HG02623 (cell line): Measurements from ENCODE around the gene SMIM12.

Source experiments
- ATAC-seq: cut with Tn5 transposase; IDR thresholded peaks from one replicate; pipeline ENCODE4 v1.9.1; 2021; ENCODE audit warnings: moderate library complexity; ENCODE audit not compliant: unreplicated experiment

Gene SMIM12

DNA sequence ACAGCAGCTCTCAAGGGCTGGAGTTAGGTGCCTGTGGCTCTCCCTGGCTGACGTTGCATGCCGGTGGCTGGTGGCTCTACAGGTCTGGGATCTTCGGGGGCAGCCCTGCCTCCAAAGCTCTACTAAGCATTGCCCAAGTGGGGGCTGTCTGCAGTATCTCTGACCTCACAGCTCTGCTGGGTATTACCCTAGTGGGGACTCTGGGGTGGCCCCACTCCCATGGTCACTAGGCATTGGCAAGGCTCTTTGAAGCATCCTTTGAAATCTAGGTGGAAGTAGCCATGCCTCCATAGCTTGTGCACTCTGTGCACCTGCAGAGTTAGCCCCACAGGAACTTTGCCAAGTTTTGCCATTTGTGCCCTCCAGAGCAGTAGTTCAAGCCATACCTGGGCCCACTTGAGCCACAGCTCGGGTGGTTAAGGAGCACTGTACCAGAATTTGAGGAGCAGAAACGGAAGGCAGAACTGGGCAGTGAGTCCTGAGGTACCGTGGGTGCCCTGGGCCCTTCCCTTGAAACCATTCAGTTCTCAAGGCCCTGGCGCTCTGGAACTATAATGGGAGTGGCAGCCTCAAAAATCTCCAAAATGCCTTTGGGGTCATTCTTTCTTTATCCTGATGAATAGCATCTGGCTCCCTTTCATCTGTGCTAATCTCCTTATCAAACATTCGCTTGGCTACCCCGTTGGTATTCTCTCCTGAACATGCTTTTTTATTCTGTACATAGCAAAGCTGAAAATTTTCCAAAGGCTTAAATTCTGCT is 51.3 kb downstream of the SMIM12 start:
- no peak for ATAC-seq

DNA sequence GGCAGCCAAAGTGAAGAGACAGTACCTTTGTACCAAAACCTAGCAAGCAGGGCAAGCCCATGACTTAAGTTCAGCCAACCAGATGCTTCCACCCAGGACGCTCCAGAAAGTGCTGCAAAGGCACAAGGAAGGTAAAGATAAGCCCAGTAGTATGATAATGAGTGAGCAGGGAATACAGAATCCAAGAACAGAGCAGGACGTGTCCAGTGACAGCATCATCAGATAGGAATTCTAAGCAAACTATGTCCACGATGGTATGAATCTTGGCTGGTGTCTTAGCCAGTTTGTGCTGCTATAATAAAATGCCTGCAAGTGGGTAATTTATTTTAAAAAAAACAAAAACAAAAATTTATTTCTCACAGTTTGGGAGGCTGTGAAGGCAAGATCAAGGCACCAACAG is 53.2 kb downstream of the SMIM12 start:
- no peak for ATAC-seq

DNA sequence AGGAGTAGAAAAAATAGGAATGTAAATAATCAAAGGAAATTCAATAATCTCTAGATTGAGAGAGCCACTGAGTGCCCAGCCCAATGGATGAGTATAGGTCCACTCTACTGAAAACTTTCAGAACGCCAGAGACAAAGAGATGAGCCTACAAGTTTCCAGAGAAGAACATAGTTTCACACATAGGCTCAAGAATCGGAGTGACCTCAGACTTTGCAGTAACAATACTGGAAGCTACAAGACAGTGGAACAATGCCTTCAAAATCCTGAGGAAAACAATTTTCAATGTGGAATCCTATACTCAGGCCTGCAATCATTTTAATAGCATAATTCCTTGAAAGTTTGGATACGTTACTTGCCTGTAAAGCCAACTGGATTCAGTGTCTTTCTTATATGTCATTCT is 55.8 kb downstream of the SMIM12 start:
- ATAC-seq = no peak
